Epithelial cell of esophagus (primary cell): Measurements from ENCODE around the gene WWC1.

Source experiments
- DNase-seq: peaks from one replicate; pipeline ENCODE4 v3.0.0; 2010; ENCODE audit warnings: low read depth
- H3K4me3 ChIP-seq: 2 replicates; pipeline ENCODE4 v1.5.1; 2011; ENCODE audit warnings: mild to moderate bottlenecking, low read length, control low read depth
- CTCF ChIP-seq: IDR thresholded peaks from 2 replicates; pipeline ENCODE4 v1.5.1; 2011; ENCODE audit warnings: low read depth, mild to moderate bottlenecking, low read length, control low read depth, inconsistent platforms; ENCODE audit not compliant: insufficient read depth; ENCODE audit errors: missing control alignments

WWC1 gene

GRCh38 chr5:168301593-168302390 is 10.3 kb downstream of the WWC1 start:
- no peak overlapping the region for H3K4me3 ChIP-seq
- TF ChIP-seq CTCF, result no peak
- DNase-seq, result peak; percentile 91

GRCh38 chr5:168302785-168303184 is 11.3 kb downstream of the WWC1 start:
- no peak overlapping the region for H3K4me3 ChIP-seq
- DNase-seq, result peak; percentile 53
- no peak for TF ChIP-seq CTCF

- TF ChIP-seq CTCF, result no peak
- no peak for DNase-seq
- no peak overlapping the region for H3K4me3 ChIP-seq
Observed at GRCh38 chr5:168303393-168304025, 12.1 kb downstream of the WWC1 start.

GRCh38 chr5:168304349-168304748 is 12.9 kb downstream of the WWC1 start:
- no peak for DNase-seq

GRCh38 chr5:168305281-168305680 is 13.8 kb downstream of the WWC1 start:
- DNase-seq, result no peak
- H3K4me3 ChIP-seq, result no peak overlapping the region
- TF ChIP-seq CTCF, result no peak

More at GRCh38 chr5:168304349-168304748, 12.9 kb downstream of the WWC1 start:
- TF ChIP-seq CTCF, result no peak
- no peak overlapping the region for H3K4me3 ChIP-seq

GRCh38 chr5:168307022-168307421 is 15.6 kb downstream of the WWC1 start:
- no peak for TF ChIP-seq CTCF
- no peak for DNase-seq

More at GRCh38 chr5:168307022-168307421, 15.6 kb downstream of the WWC1 start:
- no peak overlapping the region for H3K4me3 ChIP-seq
